Hepatic stellate cell (primary cell): ENCODE data around the gene FBXO15.
A peak's percentile ranks its signal among the peaks of the same experiment; 100 is the strongest.

Source experiments
- DNase-seq: peaks from one replicate; pipeline ENCODE4 v3.0.0; 2011; ENCODE audit warnings: low spot score

Gene FBXO15

GRCh38 chr18:74153377-74153776, 5.7 kb upstream of the FBXO15 start:
- no peak for DNase-seq

- DNase-seq: no peak
These were observed 5.2 kb upstream of the FBXO15 start for GRCh38 chr18:74152857-74153256.

GRCh38 chr18:74152270-74152669, 4.6 kb upstream of the FBXO15 start:
- DNase-seq: no peak

GRCh38 chr18:74149878-74150277, 2.2 kb upstream of the FBXO15 start:
- DNase-seq: no peak

GRCh38 chr18:74148543-74149070, 973 bp upstream of the FBXO15 start:
- DNase-seq: no peak

GRCh38 chr18:74147491-74147778, 199 bp downstream of the FBXO15 start:
- no peak for DNase-seq

GRCh38 chr18:74146756-74147155, 878 bp downstream of the FBXO15 start:
- DNase-seq: no peak

- no peak for DNase-seq
These were observed 5.4 kb downstream of the FBXO15 start for GRCh38 chr18:74142252-74142651.

- no peak for DNase-seq
These were observed 6.0 kb downstream of the FBXO15 start for GRCh38 chr18:74141667-74142066.

- no peak for DNase-seq
These were observed 7.1 kb downstream of the FBXO15 start for GRCh38 chr18:74140582-74140981.

GRCh38 chr18:74139888-74140287, 7.7 kb downstream of the FBXO15 start:
- DNase-seq: peak; percentile 66

- no peak for DNase-seq
These were observed 8.2 kb downstream of the FBXO15 start for GRCh38 chr18:74139411-74139810.

GRCh38 chr18:74137920-74138538, 9.6 kb downstream of the FBXO15 start:
- DNase-seq: no peak

GRCh38 chr18:74132201-74132600, 15.4 kb downstream of the FBXO15 start:
- no peak for DNase-seq

GRCh38 chr18:74131124-74131523, 16.5 kb downstream of the FBXO15 start:
- no peak for DNase-seq

- no peak for DNase-seq
These were observed 19.5 kb downstream of the FBXO15 start for GRCh38 chr18:74128159-74128558.

- DNase-seq: no peak
These were observed 20.7 kb downstream of the FBXO15 start for GRCh38 chr18:74126684-74127655.

GRCh38 chr18:74124642-74125041, 23.0 kb downstream of the FBXO15 start:
- no peak for DNase-seq

GRCh38 chr18:74123200-74123599, 24.4 kb downstream of the FBXO15 start:
- no peak for DNase-seq

GRCh38 chr18:74116633-74117554, 30.7 kb downstream of the FBXO15 start:
- DNase-seq: peak; percentile 14

- DNase-seq: peak; percentile 25
These were observed 32.6 kb downstream of the FBXO15 start for GRCh38 chr18:74115046-74115445.

- no peak for DNase-seq
These were observed 33.5 kb downstream of the FBXO15 start for GRCh38 chr18:74114116-74114515.
